Erythroblast (primary cell): ENCODE measurements around the gene KRTAP5-4.
"Not testable (repeated sequence)": the region's sequence is repeated elsewhere in the genome, so short reads cannot be mapped to it uniquely, and the experiment has no call there.

Source experiments
- GATA1 ChIP-seq: IDR thresholded peaks from 2 replicates; pipeline ENCODE4 v1.6.1; 2011; ENCODE audit warnings: low read depth, mild to moderate bottlenecking, control low read depth, low read length, moderate library complexity
- POLR2A ChIP-seq: IDR thresholded peaks from 2 replicates; pipeline ENCODE4 v1.6.1; 2011; ENCODE audit warnings: mild to moderate bottlenecking, low read length

DNA sequence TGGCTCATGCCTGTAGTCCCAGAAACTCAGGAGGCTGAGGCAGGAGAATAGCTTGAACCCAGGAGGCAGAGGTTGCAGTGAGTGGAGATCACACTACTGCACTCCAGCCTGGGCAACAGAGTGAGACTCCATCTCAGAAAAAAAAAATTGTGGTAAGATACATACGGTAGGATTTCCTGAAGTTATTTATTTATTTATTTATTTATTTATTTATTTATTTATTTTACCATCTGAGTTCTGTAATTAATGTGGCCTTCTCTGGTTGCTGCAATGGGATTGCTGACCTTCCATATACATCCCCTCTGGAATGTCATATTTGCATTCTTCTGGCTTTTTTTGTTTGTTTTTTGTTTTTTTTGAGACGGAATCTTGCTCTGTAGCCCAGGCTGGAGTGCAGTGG lies 39.0 kb downstream of the KRTAP5-4 start:
- not testable (repeated sequence) for TF ChIP-seq POLR2A, GATA1
